Adrenal gland (tissue), 12 donors: Measurements from ENCODE around the gene FHIT. TPM values are rescaled to one million over a fixed set of nuclear protein-coding genes. Genes with fewer than 3 reads are reported as not detected.

Experiments
- DNase-seq, 7 donors: peaks; one replicate each; pipeline ENCODE4 v3.0.0-alpha.2; 2019 to 2020
- H3K27ac ChIP-seq, 5 donors: fragments of 200-600 bp; sonication (generic) in 4 of 5; 1 replicate in 3 of 5; 2 replicates in 2 of 5; pipeline versions ENCODE4 v1.5.1 to v1.8.0; 2016 to 2020; ENCODE audit warnings: mild to moderate bottlenecking in 1 of 5
- H3K27me3 ChIP-seq: fragments of 200-600 bp; 2 replicates; pipeline ENCODE4 v1.8.0; 2021
- H3K36me3 ChIP-seq, 2 donors: fragments of 200-600 bp; replicated peaks in 1 of 2; 1 replicate in 1 of 2; 2 replicates in 1 of 2; pipeline versions ENCODE4 v1.5.1 to v1.8.0; 2018 to 2022
- H3K4me1 ChIP-seq, 2 donors: fragments of 200-600 bp; replicated peaks in 1 of 2; 1 replicate in 1 of 2; 2 replicates in 1 of 2; pipeline versions ENCODE4 v1.5.1 to v1.8.0; 2018 to 2021
- H3K4me3 ChIP-seq, 4 donors: fragments of 200-600 bp; sonication (generic) in 3 of 4; one replicate each; pipeline ENCODE4 v1.5.1; 2016 to 2018
- H3K9me3 ChIP-seq, 3 donors: fragments of 200-600 bp; sonication (generic) in 1 of 3; replicated peaks in 1 of 3; 1 replicate in 2 of 3; 2 replicates in 1 of 3; pipeline versions ENCODE4 v1.5.1 to v1.8.0; 2016 to 2021
- CTCF ChIP-seq, 6 experiments: fragments of 450-650 bp in 4 of 6; fragments of 200-600 bp in 2 of 6; sonication (generic) in 1 of 6; IDR thresholded peaks; 1 replicate in 5 of 6; 2 replicates in 1 of 6; pipeline versions ENCODE4 v1.5.1 to v1.8.0; 2016 to 2021; ENCODE audit warnings: antibody characterized with exemption in 6 of 6, mild to moderate bottlenecking in 2 of 6, moderate library complexity in 1 of 6
- POLR2A ChIP-seq, 2 donors: fragments of 450-650 bp; IDR thresholded peaks; one replicate each; pipeline ENCODE4 v1.6.1; 2017; ENCODE audit warnings: antibody characterized with exemption in 2 of 2, mild to moderate bottlenecking in 2 of 2, moderate library complexity in 1 of 2
- WGBS, 4 donors: extraction: QIAGEN DNeasy Blood & Tissue Kit in 2 of 4; methylation state at CpG; one replicate each; pipeline versions ENCODE4 v1.1.5 to v1.1.7; 2013 to 2017; 5-methylcytosine and 5-hydroxymethylcytosine counted together
- intact Hi-C, 2 donors: fragments of 100-400 bp; cut with DNase I; formaldehyde crosslinking; loops; one replicate each; pipeline versions ENCODE4 v1.14.1 to v1.15.0; 2022 to 2023
- polyA plus RNA-seq, 3 donors: library from polyadenylated mRNA; stranded (reverse); fragments of 200-250 nt in 2 of 3; fragments of 350-450 nt in 1 of 3; fragmentation: Illumina TruSeq in 1 of 3; extraction: RNeasy Lipid Tissue Mini Kit (QIAGEN cat#74804) in 1 of 3; gene quantifications; one replicate each; pipeline ENCODE4 v1.2.3, GENCODE V29; 2013 to 2014
- total RNA-seq, 9 donors: library from RNA; depleted of rRNA in 4 of 9; stranded (reverse); fragments of >200 nt in 4 of 9; fragments of 120-200 nt in 1 of 9; fragmentation: NEBNext Ultra II Directional in 1 of 9; extraction: Animal tissue kit (Norgen Biotek cat#: 25700) in 1 of 9; gene quantifications; one replicate each; pipeline versions ENCODE4 v1.1.0 to v1.2.4, GENCODE V29; 2013 to 2023
- donor health status: healthy with polysubstance abuse.
- donor health status: Bipolar disorder and iron deficiency.
- donor health status: DM: yes; HTN: yes; CAD: no.
- donor health status: DM: no; HTN: no; CAD: no.
- donor health status: DM: no; HTN: no; CAD: no.
- donor health status: DM: yes; HTN: yes; CAD: no.

Gene FHIT
- total and polyA plus RNA-seq, 12 donors: 14.1 to 43.9 (median 28.8) TPM

GRCh38 chr3:60884005-60884404 lies 367.2 kb downstream of the FHIT start:
- Histone ChIP-seq H3K4me3 (no peak overlapping the region), H3K27me3 (no peaks in the 10 kb centered on the region), H3K36me3 (no peaks in the 10 kb centered on the region), H3K9me3 (peaks cover 0 to 9% (median 0%) of the 10 kb centered on the region in 3 donors), H3K4me1 (no peaks in the 10 kb centered on the region), H3K27ac (no peak overlapping the region)
- WGBS, 4 donors: 61 to 90% (median 70%) methylated on average over 2 of the region's 2 CpGs
- intact Hi-C loops: no loop called here
- DNase-seq: no peak
- TF ChIP-seq CTCF (IDR thresholded peaks at IDR 0.05) (no peak), POLR2A (IDR thresholded peaks at IDR 0.05) (no peak)

GRCh38 chr3:60877188-60877587 lies 374.1 kb downstream of the FHIT start:
- Histone ChIP-seq H3K27ac (no peak overlapping the region), H3K36me3 (no peaks in the 10 kb centered on the region), H3K27me3 (no peaks in the 10 kb centered on the region), H3K4me3 (no peak overlapping the region), H3K4me1 (no peaks in the 10 kb centered on the region), H3K9me3 (peaks cover 0 to 9% (median 0%) of the 10 kb centered on the region in 3 donors)
- WGBS, 4 donors: 96 to 100% (median 100%) methylated on average over 1 of the region's 1 CpG
- TF ChIP-seq CTCF (IDR thresholded peaks at IDR 0.05) (no peak), POLR2A (IDR thresholded peaks at IDR 0.05) (no peak)
- no peak for DNase-seq
- intact Hi-C loops: no loop called here

GRCh38 chr3:60870396-60870795 lies 380.9 kb downstream of the FHIT start:
- no peak for DNase-seq
- WGBS, 4 donors: 91 to 99% (median 94%) methylated on average over 3 of the region's 3 CpGs
- Histone ChIP-seq H3K27me3 (no peaks in the 10 kb centered on the region), H3K4me3 (no peak overlapping the region), H3K27ac (no peak overlapping the region), H3K9me3 (no peaks in the 10 kb centered on the region), H3K4me1 (no peaks in the 10 kb centered on the region), H3K36me3 (no peaks in the 10 kb centered on the region)
- TF ChIP-seq CTCF (IDR thresholded peaks at IDR 0.05): no peak
- TF ChIP-seq POLR2A (IDR thresholded peaks at IDR 0.05): no peak
- intact Hi-C loops: no loop called here

- H3K27me3 ChIP-seq: no peaks in the 10 kb centered on the region
- no peak for TF ChIP-seq CTCF (IDR thresholded peaks at IDR 0.05)
- no peak for TF ChIP-seq POLR2A (IDR thresholded peaks at IDR 0.05)
- H3K36me3 ChIP-seq: no peaks in the 10 kb centered on the region
- no peak overlapping the region for H3K27ac ChIP-seq
- intact Hi-C loops: no loop called here
- H3K9me3 ChIP-seq: no peaks in the 10 kb centered on the region
- no peak for DNase-seq
- H3K4me3 ChIP-seq: no peak overlapping the region
- no peaks in the 10 kb centered on the region for H3K4me1 ChIP-seq
Observed at GRCh38 chr3:60867200-60867599, 384.1 kb downstream of the FHIT start.
